ENCODE data around the gene IPO4. TPM values are rescaled to one million over a fixed set of nuclear protein-coding genes. Genes with fewer than 3 reads are reported as not detected.

Gene IPO4
- total and polyA plus RNA-seq, 2 of the 13 experiments (the other 11 are each of a cell fraction or from before 2014, with no cell fraction given): 39.0 to 179 TPM

GRCh38 chr14:24146978-24147760 is 41.4 kb downstream of the IPO4 start, which contains the start of gene RNF31 (continued):
- TF ChIP-seq ZNF609 (CRISPR knock-in tag; IDR thresholded peaks at IDR 0.05; ENCODE audit: borderline replicate concordance) (0 out of 2 replicates have a peak, but pooled peaks have one; percentile 5), ZNF747 (CRISPR knock-in tag; IDR thresholded peaks at IDR 0.05; ENCODE audit: borderline replicate concordance) (0 out of 2 replicates have a peak, but pooled peaks have one; percentile 62), JDP2 (CRISPR knock-in tag; IDR thresholded peaks at IDR 0.05; ENCODE audit: borderline replicate concordance) (no peak), CBX2 (IDR thresholded peaks at IDR 0.05; ENCODE audit: low read depth, low read length) (no peak), CBX2 (CRISPR knock-in tag; IDR thresholded peaks at IDR 0.05; ENCODE audit: low read depth) (no peak), NR1H2 (CRISPR knock-in tag; IDR thresholded peaks at IDR 0.05; ENCODE audit: borderline replicate concordance, low read depth) (no peak), NAIF1 (CRISPR knock-in tag; IDR thresholded peaks at IDR 0.05; ENCODE audit: borderline replicate concordance) (no peak), ZNF430 (CRISPR knock-in tag; IDR thresholded peaks at IDR 0.05) (no peak), RFX1 (IDR thresholded peaks at IDR 0.05) (no peak), NCOR1 (IDR thresholded peaks at IDR 0.05; ENCODE audit: borderline replicate concordance, low read length) (peak; percentile 30; the same call in 1 of the 2 replicates), ZNF275 (CRISPR knock-in tag; IDR thresholded peaks at IDR 0.05; ENCODE audit: borderline replicate concordance) (peak; percentile 85), ATF5 (CRISPR knock-in tag; IDR thresholded peaks at IDR 0.05; ENCODE audit: low read depth) (peak; percentile 18; the same call in 1 of the 2 replicates), NFYB (CRISPR knock-in tag; IDR thresholded peaks at IDR 0.05) (peak; percentile 91), ZBTB1 (CRISPR knock-in tag; IDR thresholded peaks at IDR 0.05; ENCODE audit: borderline replicate concordance) (no peak), DZIP1 (CRISPR knock-in tag; IDR thresholded peaks at IDR 0.05) (no peak), KDM4B (CRISPR knock-in tag; IDR thresholded peaks at IDR 0.05) (0 out of 2 replicates have a peak, but pooled peaks have one; percentile 44), THRA (CRISPR knock-in tag; IDR thresholded peaks at IDR 0.05; ENCODE audit: borderline replicate concordance) (peak; percentile 71; the same call in 1 of the 2 replicates)

All from HepG2 (cell line).